GM18867 (cell line): ENCODE measurements around the gene HOXA6.

Experiments used
- ATAC-seq: cut with Tn5 transposase; IDR thresholded peaks from one replicate; pipeline ENCODE4 v1.9.1; 2021; ENCODE audit warnings: mild to moderate bottlenecking, moderate library complexity; ENCODE audit not compliant: unreplicated experiment

HOXA6 gene

DNA sequence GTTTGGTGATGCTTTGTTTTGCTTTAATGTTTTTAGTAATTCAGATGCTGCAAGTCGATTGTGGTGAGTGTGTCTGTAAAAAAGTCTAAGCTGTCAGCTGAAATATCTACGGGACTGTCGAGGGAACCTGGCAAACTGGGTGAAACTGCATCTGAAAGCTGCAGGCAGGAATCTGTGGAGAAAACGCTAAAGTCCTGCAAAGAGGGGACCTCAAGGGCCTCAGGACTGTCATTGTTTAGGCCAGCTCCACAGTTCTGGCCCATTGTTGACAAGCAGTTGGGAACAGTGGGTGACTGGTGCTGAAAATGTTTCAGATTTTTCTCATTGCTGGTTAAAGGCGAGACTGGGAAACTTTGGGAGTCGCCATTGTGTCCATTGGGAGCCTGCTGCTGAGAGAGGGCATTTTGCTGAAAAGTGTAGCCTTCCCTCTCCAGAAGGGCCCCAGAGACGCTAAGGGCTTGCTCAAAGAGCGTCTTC, 46.8 kb downstream of the HOXA6 start:
- ATAC-seq: no peak

DNA sequence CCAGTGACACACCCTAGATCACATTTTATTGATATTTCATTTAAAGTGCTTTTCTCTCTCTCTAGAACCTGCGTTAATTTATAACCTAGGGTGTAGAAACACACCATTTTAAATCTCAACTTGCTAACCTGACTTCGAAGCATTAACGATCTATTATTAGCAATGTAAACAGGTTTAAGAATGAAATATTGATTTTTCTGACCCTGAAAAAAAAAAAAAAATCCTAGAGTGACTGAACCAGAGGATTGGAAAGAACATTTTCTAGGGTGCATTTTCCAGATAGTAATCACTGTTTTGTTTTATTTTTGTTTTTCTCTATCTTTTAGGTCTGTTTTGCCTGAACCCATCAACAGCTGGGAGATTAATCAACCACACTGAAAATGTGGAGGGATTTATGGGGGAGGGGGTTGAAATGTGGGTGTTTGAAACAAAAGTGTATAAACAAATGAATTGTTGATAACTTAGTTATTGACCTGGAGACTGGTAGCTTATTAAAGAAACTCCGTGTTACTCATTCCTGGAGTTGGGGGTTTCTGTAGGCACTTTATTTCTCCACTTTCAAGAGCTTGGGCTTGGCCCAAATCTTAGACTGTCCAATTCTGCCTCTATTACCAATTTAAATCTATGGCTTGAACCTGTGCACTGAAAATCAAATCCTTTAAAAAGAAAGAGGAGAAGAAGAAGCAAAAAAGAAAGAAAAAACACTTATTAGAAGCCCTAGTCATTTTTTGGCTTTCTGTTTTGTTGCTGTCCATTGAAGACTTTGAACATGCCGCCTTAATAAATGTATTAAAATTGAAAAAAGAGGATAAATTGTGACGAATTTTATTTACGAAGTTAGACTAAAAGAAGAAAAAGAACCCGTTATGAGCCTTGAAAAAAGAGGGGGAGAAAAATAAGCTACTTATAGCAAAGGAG, 47.9 kb downstream of the HOXA6 start:
- no peak for ATAC-seq

DNA sequence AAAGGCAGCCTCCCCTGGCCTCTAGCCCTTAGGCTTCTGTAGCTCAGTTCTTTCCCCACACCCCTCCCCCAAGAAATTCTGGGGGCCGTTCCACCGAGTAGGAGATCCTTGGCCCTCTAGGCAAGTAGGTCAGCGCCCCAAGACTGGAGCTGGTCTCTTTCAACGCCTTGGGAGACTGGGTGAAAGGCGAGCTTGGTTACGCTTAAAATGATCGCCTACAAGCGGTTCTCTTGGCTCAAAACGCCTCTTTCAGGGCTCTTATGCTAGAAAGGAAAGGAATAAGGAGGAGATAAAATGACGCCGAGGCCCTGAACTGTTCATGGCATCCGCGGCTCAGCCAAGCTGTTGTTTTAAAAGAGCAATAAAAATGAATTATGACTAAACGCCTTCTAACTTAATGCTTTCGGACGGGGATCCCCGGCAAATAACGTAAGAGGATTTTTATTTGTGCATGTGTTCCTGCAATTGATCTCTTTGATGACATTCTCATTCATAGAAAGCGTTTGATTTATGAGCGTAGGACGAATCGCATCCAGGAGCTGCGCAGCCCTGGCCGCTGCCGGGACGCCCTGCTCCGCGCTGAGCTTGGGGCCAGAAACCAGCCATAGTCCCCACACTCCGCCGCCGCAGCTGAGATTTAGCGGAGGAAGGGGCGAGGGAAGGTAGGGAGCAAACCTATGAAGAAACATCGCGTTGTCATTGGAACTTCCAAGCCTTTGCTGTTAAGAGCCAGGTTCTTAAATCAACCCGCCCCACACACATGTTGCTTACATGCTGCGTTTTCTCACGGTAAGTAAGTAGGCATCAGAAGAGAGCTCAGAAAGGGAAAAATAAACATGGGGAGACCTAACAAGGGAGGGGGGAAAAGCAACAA, 48.8 kb downstream of the HOXA6 start:
- ATAC-seq: no peak

DNA sequence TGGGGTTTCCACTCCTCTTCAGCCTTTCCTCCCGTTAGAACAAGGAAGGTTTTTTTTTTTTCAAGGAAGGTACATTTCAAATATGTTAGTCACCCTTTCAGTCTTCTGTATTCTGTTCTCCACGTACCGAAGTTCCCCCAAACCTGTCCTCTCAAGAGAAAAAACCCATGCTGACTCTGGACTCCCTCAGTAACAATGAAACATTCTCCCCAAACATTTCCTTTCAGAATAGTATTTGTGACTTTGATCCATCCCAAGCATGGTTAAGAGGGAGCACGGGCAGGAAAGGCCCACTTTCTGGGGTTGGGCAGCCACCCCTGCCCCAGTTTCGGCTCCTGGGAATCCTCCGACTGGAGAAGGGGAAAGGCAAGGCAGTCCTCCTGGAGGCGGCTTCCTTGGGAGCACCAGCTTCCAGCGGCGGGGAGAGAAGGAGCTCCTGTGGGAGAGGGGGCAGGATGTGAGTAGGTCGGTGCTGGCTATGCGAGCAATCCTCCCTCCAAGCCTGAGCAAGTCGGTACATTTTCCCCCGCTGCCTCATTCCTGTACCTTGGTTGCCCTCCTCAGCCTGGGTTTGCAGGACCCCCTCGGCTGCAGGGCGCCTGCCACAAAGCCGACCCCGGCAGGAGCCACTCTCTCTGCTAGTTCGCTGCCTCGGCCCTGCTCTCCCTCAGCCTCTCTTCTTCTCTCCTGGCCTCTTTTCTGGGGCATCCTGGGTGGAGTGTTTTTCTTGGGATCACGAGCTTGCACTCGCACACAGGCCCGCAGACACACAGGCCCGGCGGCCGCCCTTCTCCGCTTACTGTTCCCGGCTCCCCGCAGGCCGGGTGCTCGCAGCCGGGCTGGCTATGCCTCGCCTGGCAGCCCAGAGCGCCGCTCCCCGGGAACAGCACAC, 49.6 kb downstream of the HOXA6 start:
- no peak for ATAC-seq

DNA sequence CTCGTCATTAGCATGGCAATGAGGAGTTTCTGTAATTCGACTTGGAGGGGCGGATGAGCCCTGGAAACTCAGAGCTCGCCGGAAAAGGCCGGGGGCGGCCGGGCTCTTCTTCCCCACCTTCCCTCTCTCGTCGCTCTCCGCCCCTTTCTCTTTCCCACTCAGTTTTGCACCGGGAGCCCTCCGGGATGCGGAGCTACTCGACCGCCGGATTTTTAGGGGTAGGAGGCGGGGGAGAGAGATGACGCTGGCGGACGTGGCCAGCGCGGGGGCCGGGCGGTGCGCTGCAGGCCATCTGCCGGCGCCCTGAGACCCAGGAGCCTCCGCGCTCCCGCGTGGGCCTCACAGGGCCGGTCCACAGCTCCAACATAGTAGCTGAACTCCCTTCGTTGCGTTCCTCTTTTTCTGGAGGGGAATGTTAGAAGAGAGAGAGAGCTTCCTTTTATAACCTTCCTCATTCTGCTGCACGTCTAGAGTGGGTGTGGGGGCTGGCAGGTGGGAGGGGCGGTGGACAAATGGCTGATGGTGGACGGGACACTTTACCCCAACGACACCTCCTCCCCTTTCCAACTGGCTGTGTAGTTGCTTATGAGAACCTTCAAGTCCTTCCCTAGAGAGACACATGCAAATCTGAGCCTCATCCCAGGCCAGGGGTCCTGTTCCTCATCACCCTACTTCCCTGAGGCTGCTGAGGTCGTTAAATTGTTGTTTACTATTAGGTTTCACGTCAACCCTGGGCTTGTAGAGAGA, 50.6 kb downstream of the HOXA6 start:
- no peak for ATAC-seq

DNA sequence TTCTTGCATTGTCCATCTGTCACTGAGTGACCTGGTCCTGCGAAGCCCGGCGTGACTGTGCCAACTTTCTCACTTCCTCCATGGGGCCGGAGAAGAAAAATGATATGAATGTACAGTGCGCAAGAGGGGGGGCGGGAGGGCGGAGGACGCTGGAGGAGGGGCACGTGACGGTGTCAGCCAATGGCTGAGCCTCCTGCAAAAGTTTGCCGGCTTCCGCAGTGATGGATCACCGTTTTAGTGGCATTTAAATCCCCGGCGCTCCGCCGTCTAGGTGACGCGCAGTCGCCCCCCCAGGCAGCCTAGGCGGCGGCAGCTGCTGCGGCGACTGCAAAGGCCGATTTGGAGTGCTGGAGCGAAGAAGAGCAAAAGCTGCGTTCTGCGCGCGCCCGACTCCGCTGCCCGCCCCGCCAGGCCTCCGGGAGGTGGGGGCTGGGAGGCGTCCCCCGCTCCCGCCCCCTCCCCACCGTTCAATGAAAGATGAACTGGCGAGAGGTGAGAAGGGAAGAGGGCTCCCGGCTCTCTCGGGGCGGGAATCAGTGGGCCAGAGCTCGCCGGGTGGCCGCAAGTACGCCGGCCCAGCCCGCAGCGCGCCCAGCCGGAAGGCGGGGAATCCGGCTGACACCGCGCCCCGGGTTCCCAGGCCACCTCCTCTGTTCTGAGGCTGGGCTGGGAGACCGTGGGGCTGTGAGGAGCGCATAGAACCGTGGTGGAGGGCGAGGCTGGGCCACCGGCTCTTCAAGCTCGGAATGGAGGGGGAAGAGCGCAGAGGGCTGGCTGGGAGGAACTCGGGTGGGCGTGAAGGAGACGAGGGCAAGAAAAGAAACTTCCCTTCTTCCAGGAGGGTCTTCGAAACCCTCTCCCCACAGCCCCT, 51.4 kb downstream of the HOXA6 start, which contains the start of gene HOXA1:
TSS of gene HOXA1 (minus strand) at position 104 of the 871 bp plus-strand sequence. CDS start at position 16, 88 bp downstream.
- peak; percentile 89 for ATAC-seq
